WTC11 (cell line): Measurements from ENCODE around the gene CCR2. TPM values are rescaled to one million over a fixed set of nuclear protein-coding genes. Genes with fewer than 3 reads are reported as not detected.

Source experiments
- ATAC-seq: fragments of 200-7000 bp; cut with Tn5 transposase; 2 replicates; pipeline ENCODE4 v1.10.0; 2021; ENCODE audit warnings: mild to moderate bottlenecking, moderate library complexity
- CTCF ChIA-PET: fragments of 300-600 bp; sonication (Branson Sonifier 250); formaldehyde crosslinking; loops from one replicate; lab custom pipeline; 2021; ENCODE audit warnings: antibody characterized with exemption; lab: Charles Lee
- POLR2A ChIA-PET: fragments of 350-600 bp; sonication (Branson Sonifier 250); formaldehyde crosslinking; loops from one replicate; lab custom pipeline; 2021; ENCODE audit warnings: antibody characterized with exemption; lab: Charles Lee
- DNase-seq: peaks from one replicate; pipeline ENCODE4 v3.0.0; 2021; ENCODE audit warnings: low spot score
- H3K27ac Mint-ChIP-seq: 2 replicates; pipeline ENCODE4 v1.8.0; 2021; ENCODE audit warnings: mixed read lengths
- H3K27me3 Mint-ChIP-seq: 2 replicates; pipeline ENCODE4 v1.8.0; 2021; ENCODE audit warnings: low read depth, mild to moderate bottlenecking, moderate library complexity, mixed read lengths
- H3K36me3 Mint-ChIP-seq: 2 replicates; pipeline ENCODE4 v1.8.0; 2021; ENCODE audit warnings: mixed read lengths
- H3K4me1 Mint-ChIP-seq: 2 replicates; pipeline ENCODE4 v1.8.0; 2022; ENCODE audit warnings: mixed read lengths
- H3K4me3 Mint-ChIP-seq: 2 replicates; pipeline ENCODE4 v1.8.0; 2021; ENCODE audit warnings: mild to moderate bottlenecking, moderate library complexity, mixed read lengths
- H3K9me3 Mint-ChIP-seq: 2 replicates; pipeline ENCODE4 v1.8.0; 2021; ENCODE audit warnings: mixed read lengths
- CBFB ChIP-seq: sonication (generic); formaldehyde crosslinking; IDR thresholded peaks from 2 replicates; pipeline ENCODE4 v1.8.1; 2022; ENCODE audit warnings: mild to moderate bottlenecking, low read depth, missing genetic modification reagents
- CREB1 ChIP-seq: sonication (generic); formaldehyde crosslinking; IDR thresholded peaks from 2 replicates; pipeline ENCODE4 v1.8.0; 2023; ENCODE audit warnings: mild to moderate bottlenecking, missing genetic modification reagents
- CREM ChIP-seq: sonication (generic); formaldehyde crosslinking; IDR thresholded peaks from 2 replicates; pipeline ENCODE4 v1.8.1; 2022; ENCODE audit warnings: mild to moderate bottlenecking, missing genetic modification reagents, moderate library complexity
- ESRRA ChIP-seq: sonication (generic); formaldehyde crosslinking; IDR thresholded peaks from 2 replicates; pipeline ENCODE4 v1.8.1; 2022; ENCODE audit warnings: mild to moderate bottlenecking, missing genetic modification reagents, borderline replicate concordance
- FOXK1 ChIP-seq: sonication (generic); formaldehyde crosslinking; IDR thresholded peaks from 2 replicates; pipeline ENCODE4 v1.8.0; 2022; ENCODE audit warnings: mild to moderate bottlenecking, moderate library complexity, missing genetic modification reagents
- NFE2L1 ChIP-seq: sonication (generic); formaldehyde crosslinking; IDR thresholded peaks from 2 replicates; pipeline ENCODE4 v1.8.1; 2023; ENCODE audit warnings: missing genetic modification reagents
- NFYB ChIP-seq: sonication (generic); formaldehyde crosslinking; conservative IDR thresholded peaks from 2 replicates; pipeline ENCODE4 v1.8.0; 2022; ENCODE audit warnings: low read depth, missing genetic modification reagents
- OVOL2 ChIP-seq: fragments of 250-450 bp; sonication (Bioruptor Pico); IDR thresholded peaks from 2 replicates; pipeline ENCODE4 v1.9.0; 2021; ENCODE audit warnings: mild to moderate bottlenecking, borderline replicate concordance
- SMAD4 ChIP-seq: sonication (generic); formaldehyde crosslinking; IDR thresholded peaks from 2 replicates; pipeline ENCODE4 v1.8.0; 2022; ENCODE audit warnings: mild to moderate bottlenecking, missing genetic modification reagents
- TP53 ChIP-seq: sonication (generic); formaldehyde crosslinking; IDR thresholded peaks from 2 replicates; pipeline ENCODE4 v1.8.1; 2023; ENCODE audit warnings: mild to moderate bottlenecking, missing genetic modification reagents
- ZBTB21 ChIP-seq: sonication (generic); formaldehyde crosslinking; IDR thresholded peaks from 2 replicates; pipeline ENCODE4 v1.8.1; 2023; ENCODE audit warnings: mild to moderate bottlenecking, missing genetic modification reagents, borderline replicate concordance
- ZNF317 ChIP-seq: sonication (generic); formaldehyde crosslinking; IDR thresholded peaks from 2 replicates; pipeline ENCODE4 v1.8.1; 2023; ENCODE audit warnings: low read depth, mild to moderate bottlenecking, moderate library complexity, missing genetic modification reagents, borderline replicate concordance
- total RNA-seq: library from RNA; stranded (reverse); gene quantifications from 3 replicates; pipeline ENCODE4 v1.2.3, GENCODE V29; 2021
- TF ChIP-seq, protein P1 (sequence below): sonication (generic); formaldehyde crosslinking; IDR thresholded peaks from 2 replicates; pipeline ENCODE4 v1.8.1; 2023; ENCODE audit warnings: mild to moderate bottlenecking, missing genetic modification reagents
- TF ChIP-seq, protein P2 (sequence below): fragments of 250-450 bp; sonication (Bioruptor Pico); conservative IDR thresholded peaks from 2 replicates; pipeline ENCODE4 v1.9.0; 2021; ENCODE audit warnings: mild to moderate bottlenecking
- TF ChIP-seq, protein P3 (sequence below): fragments of 250-450 bp; sonication (Bioruptor Pico); IDR thresholded peaks from 2 replicates; pipeline ENCODE4 v1.9.0; 2021; ENCODE audit warnings: mild to moderate bottlenecking
- TF ChIP-seq, protein P4 (sequence below): fragments of 250-450 bp; sonication (Bioruptor Pico); IDR thresholded peaks from 2 replicates; pipeline ENCODE4 v1.9.0; 2021; ENCODE audit warnings: mild to moderate bottlenecking
- TF ChIP-seq, protein P5 (sequence below): sonication (generic); formaldehyde crosslinking; IDR thresholded peaks from 2 replicates; pipeline ENCODE4 v1.8.1; 2022; ENCODE audit warnings: mild to moderate bottlenecking, moderate library complexity, missing genetic modification reagents
- TF ChIP-seq, protein P6 (sequence below): sonication (generic); formaldehyde crosslinking; IDR thresholded peaks from 2 replicates; pipeline ENCODE4 v1.8.1; 2023; ENCODE audit warnings: mild to moderate bottlenecking, missing genetic modification reagents, moderate library complexity

The CCR2 gene
- total RNA-seq, 1 experiment from 2014 or later, result not detected

DNA sequence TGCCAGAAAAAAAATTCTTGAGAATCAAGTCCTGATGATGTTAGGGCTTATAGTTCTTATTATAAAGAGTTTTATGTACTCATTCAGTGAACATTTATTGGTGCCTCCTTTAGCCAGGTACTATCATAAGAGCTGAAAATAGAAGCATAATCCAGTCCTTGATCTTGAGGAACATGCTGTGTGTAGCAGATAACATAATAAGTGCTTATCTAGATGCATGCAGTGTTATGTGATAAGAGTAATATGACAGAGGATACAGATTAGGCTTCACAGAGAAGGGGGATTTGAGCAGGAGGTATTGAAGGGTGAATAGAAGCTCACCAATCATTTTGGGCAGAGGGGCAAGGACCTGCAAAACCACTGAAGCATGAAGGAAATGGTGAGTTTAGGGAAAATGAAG lies 1.1 kb downstream of the CCR2 start (continued):
- TF ChIP-seq ESRRA (no peak), OVOL2 (CRISPR knock-in tag) (no peak), ZBTB21 (CRISPR knock-in tag) (no peak), CBFB (no peak), CREM (CRISPR knock-in tag) (no peak)
- TF ChIP-seq, protein P1, sequence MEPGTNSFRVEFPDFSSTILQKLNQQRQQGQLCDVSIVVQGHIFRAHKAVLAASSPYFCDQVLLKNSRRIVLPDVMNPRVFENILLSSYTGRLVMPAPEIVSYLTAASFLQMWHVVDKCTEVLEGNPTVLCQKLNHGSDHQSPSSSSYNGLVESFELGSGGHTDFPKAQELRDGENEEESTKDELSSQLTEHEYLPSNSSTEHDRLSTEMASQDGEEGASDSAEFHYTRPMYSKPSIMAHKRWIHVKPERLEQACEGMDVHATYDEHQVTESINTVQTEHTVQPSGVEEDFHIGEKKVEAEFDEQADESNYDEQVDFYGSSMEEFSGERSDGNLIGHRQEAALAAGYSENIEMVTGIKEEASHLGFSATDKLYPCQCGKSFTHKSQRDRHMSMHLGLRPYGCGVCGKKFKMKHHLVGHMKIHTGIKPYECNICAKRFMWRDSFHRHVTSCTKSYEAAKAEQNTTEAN (CRISPR knock-in tag), result no peak

DNA sequence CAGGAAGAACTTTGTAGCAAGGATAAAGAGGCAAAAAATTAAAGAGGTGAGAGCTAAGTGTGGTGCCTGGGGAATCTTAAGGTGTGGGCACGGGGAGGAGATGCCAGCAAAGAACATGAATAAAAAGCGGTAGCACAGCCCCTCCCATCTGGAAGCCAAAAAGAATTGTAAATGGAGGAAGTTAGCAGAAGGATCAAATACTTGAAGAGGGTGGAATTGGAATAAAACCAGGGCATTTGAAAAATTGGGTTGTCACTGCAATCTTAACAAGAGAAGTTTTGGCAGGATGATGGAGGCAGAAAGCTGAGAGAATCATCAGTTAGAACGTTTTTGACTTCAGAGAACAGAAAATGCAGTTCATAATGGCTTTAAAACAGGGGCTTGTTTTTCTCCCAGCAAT lies 2.4 kb downstream of the CCR2 start:
- Mint-ChIP-seq H3K9me3 (no peaks in the 10 kb centered on the region), H3K36me3 (no peaks in the 10 kb centered on the region), H3K27me3 (peaks cover 8% of the 10 kb centered on the region), H3K4me1 (peaks cover 4% of the 10 kb centered on the region; the same call in 1 of the 2 replicates), H3K4me3 (no peak overlapping the region), H3K27ac (no peak overlapping the region)
- DNase-seq (no peak), ATAC-seq (no peak)
- ChIA-PET CTCF (no interaction called here), POLR2A (no interaction called here)
- TF ChIP-seq CREB1 (CRISPR knock-in tag), result no peak
- TF ChIP-seq, protein P2, sequence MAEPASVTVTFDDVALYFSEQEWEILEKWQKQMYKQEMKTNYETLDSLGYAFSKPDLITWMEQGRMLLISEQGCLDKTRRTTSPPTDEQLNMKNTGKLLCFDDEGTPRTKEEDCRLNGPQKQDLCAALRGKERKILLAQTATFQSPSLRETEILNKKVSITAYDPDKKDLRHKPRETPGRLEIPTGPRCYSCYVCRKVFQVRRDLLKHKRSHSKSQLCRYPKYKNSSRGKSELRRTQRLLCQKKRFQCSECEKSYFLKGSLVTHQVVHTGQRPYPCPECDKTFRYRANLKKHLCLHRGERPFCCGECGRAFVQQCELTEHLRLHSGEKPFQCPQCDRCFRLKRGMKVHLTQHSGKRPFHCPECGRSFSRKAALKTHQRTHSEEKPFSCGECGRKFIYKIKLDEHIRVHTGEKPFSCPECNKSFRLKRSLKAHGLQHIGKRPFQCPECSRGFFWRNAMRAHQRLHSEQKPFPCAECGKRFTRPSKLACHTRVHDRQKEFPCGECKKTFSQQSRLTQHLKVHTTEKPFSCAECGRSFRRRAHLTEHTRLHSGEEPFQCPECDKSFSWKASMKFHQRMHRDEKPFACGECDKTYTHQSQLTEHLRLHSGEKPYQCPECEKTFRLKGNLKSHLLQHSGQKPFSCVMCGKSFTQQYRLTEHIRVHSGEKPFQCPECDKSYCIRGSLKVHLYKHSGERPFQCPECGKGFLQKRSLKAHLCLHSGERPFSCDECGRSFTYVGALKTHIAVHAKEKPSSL, result no peak
- TF ChIP-seq NFYB (CRISPR knock-in tag), result no peak
- no peak for TF ChIP-seq FOXK1 (CRISPR knock-in tag)
- TF ChIP-seq, protein P3, sequence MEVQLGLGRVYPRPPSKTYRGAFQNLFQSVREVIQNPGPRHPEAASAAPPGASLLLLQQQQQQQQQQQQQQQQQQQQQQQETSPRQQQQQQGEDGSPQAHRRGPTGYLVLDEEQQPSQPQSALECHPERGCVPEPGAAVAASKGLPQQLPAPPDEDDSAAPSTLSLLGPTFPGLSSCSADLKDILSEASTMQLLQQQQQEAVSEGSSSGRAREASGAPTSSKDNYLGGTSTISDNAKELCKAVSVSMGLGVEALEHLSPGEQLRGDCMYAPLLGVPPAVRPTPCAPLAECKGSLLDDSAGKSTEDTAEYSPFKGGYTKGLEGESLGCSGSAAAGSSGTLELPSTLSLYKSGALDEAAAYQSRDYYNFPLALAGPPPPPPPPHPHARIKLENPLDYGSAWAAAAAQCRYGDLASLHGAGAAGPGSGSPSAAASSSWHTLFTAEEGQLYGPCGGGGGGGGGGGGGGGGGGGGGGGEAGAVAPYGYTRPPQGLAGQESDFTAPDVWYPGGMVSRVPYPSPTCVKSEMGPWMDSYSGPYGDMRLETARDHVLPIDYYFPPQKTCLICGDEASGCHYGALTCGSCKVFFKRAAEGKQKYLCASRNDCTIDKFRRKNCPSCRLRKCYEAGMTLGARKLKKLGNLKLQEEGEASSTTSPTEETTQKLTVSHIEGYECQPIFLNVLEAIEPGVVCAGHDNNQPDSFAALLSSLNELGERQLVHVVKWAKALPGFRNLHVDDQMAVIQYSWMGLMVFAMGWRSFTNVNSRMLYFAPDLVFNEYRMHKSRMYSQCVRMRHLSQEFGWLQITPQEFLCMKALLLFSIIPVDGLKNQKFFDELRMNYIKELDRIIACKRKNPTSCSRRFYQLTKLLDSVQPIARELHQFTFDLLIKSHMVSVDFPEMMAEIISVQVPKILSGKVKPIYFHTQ (CRISPR knock-in tag), result no peak
- TF ChIP-seq TP53 (CRISPR knock-in tag), result no peak
- TF ChIP-seq NFE2L1, result no peak
- TF ChIP-seq, all 79 proteins: peak for 0

DNA sequence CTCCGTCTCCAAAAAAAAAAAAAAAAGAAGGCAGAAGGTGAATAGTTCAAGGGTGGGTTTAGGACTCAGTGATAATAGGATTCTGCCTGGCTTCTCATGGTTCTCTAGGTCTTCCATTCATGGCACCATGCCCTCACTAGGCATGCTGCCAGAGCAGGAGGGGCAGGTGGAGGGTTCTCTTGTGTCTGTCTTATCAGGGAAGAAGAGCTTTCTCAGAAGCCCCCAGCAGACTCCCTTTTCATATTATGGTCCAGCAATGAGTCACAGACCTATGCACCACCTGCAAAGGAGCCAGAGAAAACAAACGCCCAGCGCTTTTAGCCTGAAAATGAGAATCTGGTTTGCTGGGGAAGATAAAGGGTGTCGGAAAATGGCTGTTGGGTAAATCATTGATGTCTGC lies 3.0 kb downstream of the CCR2 start:
- Mint-ChIP-seq H3K27ac (no peak overlapping the region), H3K4me3 (no peak overlapping the region), H3K9me3 (no peaks in the 10 kb centered on the region), H3K36me3 (no peaks in the 10 kb centered on the region), H3K27me3 (peaks cover 8% of the 10 kb centered on the region), H3K4me1 (no peaks in the 10 kb centered on the region)
- ChIA-PET CTCF (no interaction called here), POLR2A (no interaction called here)
- DNase-seq (no peak), ATAC-seq (no peak)
- TF ChIP-seq, protein P4, sequence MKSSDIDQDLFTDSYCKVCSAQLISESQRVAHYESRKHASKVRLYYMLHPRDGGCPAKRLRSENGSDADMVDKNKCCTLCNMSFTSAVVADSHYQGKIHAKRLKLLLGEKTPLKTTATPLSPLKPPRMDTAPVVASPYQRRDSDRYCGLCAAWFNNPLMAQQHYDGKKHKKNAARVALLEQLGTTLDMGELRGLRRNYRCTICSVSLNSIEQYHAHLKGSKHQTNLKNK (CRISPR knock-in tag), result no peak
- TF ChIP-seq, protein P1 (CRISPR knock-in tag), result no peak
- TF ChIP-seq, protein P5, sequence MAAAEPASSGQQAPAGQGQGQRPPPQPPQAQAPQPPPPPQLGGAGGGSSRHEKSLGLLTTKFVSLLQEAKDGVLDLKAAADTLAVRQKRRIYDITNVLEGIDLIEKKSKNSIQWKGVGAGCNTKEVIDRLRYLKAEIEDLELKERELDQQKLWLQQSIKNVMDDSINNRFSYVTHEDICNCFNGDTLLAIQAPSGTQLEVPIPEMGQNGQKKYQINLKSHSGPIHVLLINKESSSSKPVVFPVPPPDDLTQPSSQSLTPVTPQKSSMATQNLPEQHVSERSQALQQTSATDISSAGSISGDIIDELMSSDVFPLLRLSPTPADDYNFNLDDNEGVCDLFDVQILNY, result no peak
- TF ChIP-seq, protein P6, sequence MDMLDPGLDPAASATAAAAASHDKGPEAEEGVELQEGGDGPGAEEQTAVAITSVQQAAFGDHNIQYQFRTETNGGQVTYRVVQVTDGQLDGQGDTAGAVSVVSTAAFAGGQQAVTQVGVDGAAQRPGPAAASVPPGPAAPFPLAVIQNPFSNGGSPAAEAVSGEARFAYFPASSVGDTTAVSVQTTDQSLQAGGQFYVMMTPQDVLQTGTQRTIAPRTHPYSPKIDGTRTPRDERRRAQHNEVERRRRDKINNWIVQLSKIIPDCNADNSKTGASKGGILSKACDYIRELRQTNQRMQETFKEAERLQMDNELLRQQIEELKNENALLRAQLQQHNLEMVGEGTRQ (CRISPR knock-in tag), result no peak
- TF ChIP-seq SMAD4 (no peak), ZNF317 (CRISPR knock-in tag) (no peak)
